Vagina (tissue), 2 donors: Measurements from ENCODE around the gene NBPF26. TPM values are rescaled to one million over a fixed set of nuclear protein-coding genes. Genes with fewer than 3 reads are reported as not detected.
"Not testable (repeated sequence)": the region's sequence is repeated elsewhere in the genome, so short reads cannot be mapped to it uniquely, and the experiment has no call there.

Experiments
- DNase-seq, 2 donors: peaks; one replicate each; pipeline ENCODE4 v3.0.0-alpha.2; 2017; ENCODE audit errors: extremely low spot score in 2 of 2
- H3K27ac ChIP-seq: fragments of 200-600 bp; sonication (generic); one replicate; pipeline ENCODE4 v1.5.1; 2019
- H3K27me3 ChIP-seq: fragments of 200-600 bp; sonication (generic); one replicate; pipeline ENCODE4 v1.5.1; 2019
- H3K36me3 ChIP-seq, 2 donors: fragments of 200-600 bp; sonication (generic); one replicate each; pipeline ENCODE4 v1.5.1; 2017 to 2019
- H3K4me1 ChIP-seq: fragments of 200-600 bp; sonication (generic); one replicate; pipeline ENCODE4 v1.5.1; 2019
- H3K4me3 ChIP-seq, 2 donors: fragments of 200-600 bp; sonication (generic); 1 replicate in 1 of 2; 2 replicates in 1 of 2; pipeline ENCODE4 v1.5.1; 2016 to 2019
- H3K9me3 ChIP-seq: fragments of 200-600 bp; sonication (generic); one replicate; pipeline ENCODE4 v1.5.1; 2019
- intact Hi-C: fragments of 100-400 bp; cut with DNase I; formaldehyde crosslinking; loops from one replicate; pipeline ENCODE4 v1.15.1; 2023
- total RNA-seq: library from RNA; depleted of rRNA; stranded (reverse); fragments of >200 nt; gene quantifications from one replicate; pipeline ENCODE4 v1.2.3, GENCODE V29; 2016
- TF ChIP-seq, protein P1 (sequence below), 3 experiments: fragments of 450-650 bp in 2 of 3; fragments of 200-600 bp in 1 of 3; sonication (generic) in 1 of 3; IDR thresholded peaks; one replicate each; pipeline ENCODE4 v1.5.1; 2017 to 2019; ENCODE audit warnings: antibody characterized with exemption in 3 of 3, mild to moderate bottlenecking in 2 of 3, moderate library complexity in 2 of 3

The NBPF26 gene
- total RNA-seq, 1 donor from 2014 or later, result 10.8 TPM

DNA sequence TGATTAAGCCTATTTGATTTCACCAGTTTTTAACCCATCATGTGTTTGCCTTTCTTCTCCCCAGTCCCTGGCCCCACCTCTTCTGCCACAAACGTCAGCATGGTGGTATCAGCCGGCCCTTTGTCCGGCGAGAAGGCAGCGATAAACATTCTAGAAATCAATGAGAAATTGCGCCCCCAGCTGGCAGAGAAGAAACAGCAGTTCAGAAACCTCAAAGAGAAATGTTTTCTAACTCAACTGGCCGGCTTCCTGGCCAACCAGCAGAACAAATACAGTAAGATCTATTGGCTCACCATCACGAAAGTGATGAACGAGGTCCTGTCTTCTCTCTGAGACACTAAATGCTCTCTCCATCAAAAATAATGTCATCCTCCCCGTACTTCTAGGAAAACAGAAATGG lies 88.1 kb downstream of the NBPF26 start:
- DNase-seq, intact Hi-C loops, H3K9me3 ChIP-seq: not testable (repeated sequence)

GRCh38 chr1:120825051-120825450 lies 101.3 kb downstream of the NBPF26 start:
- H3K4me3 ChIP-seq, H3K27me3 ChIP-seq, DNase-seq, H3K9me3 ChIP-seq, intact Hi-C loops, H3K4me1 ChIP-seq, H3K27ac ChIP-seq, H3K36me3 ChIP-seq: not testable (repeated sequence)

More for the DNA sequence above, 88.1 kb downstream of the NBPF26 start:
- H3K27me3 ChIP-seq, H3K4me1 ChIP-seq, H3K27ac ChIP-seq, H3K36me3 ChIP-seq, H3K4me3 ChIP-seq: not testable (repeated sequence)
- TF ChIP-seq, protein P1, sequence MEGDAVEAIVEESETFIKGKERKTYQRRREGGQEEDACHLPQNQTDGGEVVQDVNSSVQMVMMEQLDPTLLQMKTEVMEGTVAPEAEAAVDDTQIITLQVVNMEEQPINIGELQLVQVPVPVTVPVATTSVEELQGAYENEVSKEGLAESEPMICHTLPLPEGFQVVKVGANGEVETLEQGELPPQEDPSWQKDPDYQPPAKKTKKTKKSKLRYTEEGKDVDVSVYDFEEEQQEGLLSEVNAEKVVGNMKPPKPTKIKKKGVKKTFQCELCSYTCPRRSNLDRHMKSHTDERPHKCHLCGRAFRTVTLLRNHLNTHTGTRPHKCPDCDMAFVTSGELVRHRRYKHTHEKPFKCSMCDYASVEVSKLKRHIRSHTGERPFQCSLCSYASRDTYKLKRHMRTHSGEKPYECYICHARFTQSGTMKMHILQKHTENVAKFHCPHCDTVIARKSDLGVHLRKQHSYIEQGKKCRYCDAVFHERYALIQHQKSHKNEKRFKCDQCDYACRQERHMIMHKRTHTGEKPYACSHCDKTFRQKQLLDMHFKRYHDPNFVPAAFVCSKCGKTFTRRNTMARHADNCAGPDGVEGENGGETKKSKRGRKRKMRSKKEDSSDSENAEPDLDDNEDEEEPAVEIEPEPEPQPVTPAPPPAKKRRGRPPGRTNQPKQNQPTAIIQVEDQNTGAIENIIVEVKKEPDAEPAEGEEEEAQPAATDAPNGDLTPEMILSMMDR (IDR thresholded peaks at IDR 0.05), result peak in 1 of 3 experiments; percentile 35

DNA sequence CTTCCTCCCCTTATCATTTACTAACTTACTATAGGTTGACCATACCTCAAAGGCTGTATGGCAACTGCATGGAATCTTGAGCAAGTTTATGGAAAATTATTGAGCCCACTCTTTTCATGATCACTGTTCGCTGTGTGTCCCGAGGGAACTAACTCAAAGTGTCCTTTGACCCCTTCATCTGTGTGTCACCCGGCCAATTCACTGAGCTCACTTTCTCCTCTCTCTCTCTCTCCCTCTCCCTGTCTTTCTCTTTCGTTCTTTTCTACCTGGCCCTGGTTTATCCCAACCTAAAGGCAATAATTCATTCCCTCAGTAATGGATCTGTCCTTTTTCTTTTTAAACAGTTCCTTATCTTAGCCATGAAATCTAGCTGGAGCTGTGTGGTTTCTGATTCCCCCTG lies 102.9 kb downstream of the NBPF26 start:
- H3K36me3 ChIP-seq, intact Hi-C loops, H3K4me3 ChIP-seq, H3K9me3 ChIP-seq, H3K27ac ChIP-seq, DNase-seq, H3K4me1 ChIP-seq, H3K27me3 ChIP-seq: not testable (repeated sequence)

DNA sequence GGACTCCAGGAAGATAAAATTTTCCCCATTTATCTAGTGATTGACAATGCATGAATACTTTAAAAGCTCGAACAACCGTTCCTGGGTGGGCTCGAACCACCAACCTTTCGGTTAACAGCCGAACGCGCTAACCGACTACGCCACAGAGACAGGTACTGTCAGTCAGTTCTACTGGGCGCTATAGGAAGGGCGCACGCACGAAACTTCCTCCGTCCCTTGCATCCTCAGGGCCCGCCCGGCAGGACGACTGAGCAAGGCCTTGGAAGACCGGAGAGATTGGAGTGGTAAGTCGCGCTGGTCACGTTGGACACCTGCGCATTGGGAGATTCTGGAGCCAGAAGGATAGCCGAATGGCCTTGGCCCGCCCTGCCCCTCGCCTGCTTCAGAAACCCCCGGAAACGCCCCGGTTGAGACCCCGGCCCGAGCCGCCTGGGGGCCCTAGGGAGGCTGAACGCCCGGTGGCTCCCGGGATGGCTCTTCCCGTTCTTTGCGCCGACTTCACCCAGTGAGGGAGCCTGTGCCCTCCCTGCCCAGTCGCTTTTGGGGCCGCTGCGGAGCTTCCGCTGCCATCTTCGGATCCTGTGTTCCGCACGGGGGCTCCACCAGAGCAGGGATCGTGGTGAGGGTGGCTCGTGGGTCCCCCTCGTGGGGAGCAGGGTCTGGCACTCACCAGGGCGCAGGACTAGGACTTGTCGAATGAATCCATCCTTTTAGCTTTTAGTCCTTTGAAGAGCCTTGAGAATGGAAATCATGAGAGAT lies 120.6 kb downstream of the NBPF26 start:
- H3K36me3 ChIP-seq, DNase-seq, H3K9me3 ChIP-seq, intact Hi-C loops, H3K27me3 ChIP-seq, H3K4me1 ChIP-seq: not testable (repeated sequence)
- H3K4me3 ChIP-seq, result peak overlapping the region in 1 of 2 donors; percentile 51
- peak overlapping the region; percentile 85 for H3K27ac ChIP-seq

- peak overlapping the region in 1 of 2 donors; percentile 51 for H3K4me3 ChIP-seq
- DNase-seq, intact Hi-C loops, H3K27me3 ChIP-seq, H3K36me3 ChIP-seq, H3K9me3 ChIP-seq, H3K4me1 ChIP-seq: not testable (repeated sequence)
- peak overlapping the region; percentile 85 for H3K27ac ChIP-seq
These were observed 121.2 kb downstream of the NBPF26 start for GRCh38 chr1:120844945-120845330.

DNA sequence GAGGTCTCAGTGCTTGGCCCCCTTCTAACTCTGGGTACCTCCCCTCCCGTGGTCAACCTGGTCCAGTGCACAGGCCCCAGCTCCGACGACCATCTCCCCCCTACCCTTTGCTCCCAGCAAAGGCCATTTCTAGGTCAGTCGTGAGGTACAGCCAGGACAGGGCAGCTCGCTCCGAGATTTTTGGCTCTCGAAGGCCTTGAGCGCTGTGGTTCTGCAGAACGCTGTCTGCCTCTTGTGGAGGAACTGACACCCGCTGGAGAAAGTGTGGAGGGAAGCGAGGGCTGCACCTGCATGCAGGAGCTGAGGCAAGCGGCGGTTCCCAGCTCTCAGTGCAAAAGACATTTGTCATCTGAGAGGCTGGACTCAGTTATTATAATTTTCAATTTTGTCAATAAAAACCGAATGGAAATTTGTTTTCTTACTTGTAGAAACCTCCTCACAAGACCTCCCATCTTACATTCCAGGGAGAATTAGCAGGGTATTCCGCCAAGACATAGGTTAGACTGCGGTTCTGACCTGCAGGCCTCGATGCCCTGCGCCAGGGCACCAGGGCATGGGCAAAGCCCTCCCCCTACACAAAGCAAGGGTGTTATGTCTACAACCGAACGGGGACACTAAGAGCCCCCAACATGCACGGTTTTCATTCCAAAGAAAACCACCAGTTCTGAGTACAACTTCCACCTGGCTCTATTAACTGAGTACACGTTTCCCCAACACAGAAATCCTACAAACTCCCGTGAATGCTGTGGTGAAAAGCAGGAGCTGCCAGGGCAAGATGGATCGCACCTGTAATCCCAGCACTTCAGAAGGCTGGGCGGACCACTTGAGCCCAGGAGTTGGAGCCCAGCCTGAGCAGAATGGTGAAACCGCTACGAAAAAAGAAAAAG lies 125.9 kb downstream of the NBPF26 start:
- H3K27me3 ChIP-seq, H3K36me3 ChIP-seq, H3K9me3 ChIP-seq, DNase-seq, intact Hi-C loops, H3K4me1 ChIP-seq: not testable (repeated sequence)
- peak overlapping the region; percentile 86 for H3K27ac ChIP-seq
- H3K4me3 ChIP-seq, result peak overlapping the region in 1 of 2 donors; percentile 50

DNA sequence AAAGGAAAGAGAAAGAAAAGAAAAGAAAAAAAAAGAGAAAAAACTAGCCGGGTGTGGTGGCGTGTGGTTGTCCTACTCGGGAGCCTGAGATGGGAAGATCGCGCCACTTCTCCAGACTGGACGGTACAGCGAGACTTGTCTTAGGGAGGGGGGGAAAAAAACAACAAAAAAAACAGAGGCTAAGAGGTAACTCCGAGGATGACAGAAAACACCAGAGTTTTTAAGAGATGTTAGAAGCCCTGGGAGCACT lies 126.5 kb downstream of the NBPF26 start:
- H3K4me1 ChIP-seq, H3K36me3 ChIP-seq, H3K9me3 ChIP-seq, H3K27me3 ChIP-seq, intact Hi-C loops, DNase-seq: not testable (repeated sequence)
- Histone ChIP-seq H3K27ac (peak overlapping the region; percentile 86), H3K4me3 (peak overlapping the region in 1 of 2 donors; percentile 50)

DNA sequence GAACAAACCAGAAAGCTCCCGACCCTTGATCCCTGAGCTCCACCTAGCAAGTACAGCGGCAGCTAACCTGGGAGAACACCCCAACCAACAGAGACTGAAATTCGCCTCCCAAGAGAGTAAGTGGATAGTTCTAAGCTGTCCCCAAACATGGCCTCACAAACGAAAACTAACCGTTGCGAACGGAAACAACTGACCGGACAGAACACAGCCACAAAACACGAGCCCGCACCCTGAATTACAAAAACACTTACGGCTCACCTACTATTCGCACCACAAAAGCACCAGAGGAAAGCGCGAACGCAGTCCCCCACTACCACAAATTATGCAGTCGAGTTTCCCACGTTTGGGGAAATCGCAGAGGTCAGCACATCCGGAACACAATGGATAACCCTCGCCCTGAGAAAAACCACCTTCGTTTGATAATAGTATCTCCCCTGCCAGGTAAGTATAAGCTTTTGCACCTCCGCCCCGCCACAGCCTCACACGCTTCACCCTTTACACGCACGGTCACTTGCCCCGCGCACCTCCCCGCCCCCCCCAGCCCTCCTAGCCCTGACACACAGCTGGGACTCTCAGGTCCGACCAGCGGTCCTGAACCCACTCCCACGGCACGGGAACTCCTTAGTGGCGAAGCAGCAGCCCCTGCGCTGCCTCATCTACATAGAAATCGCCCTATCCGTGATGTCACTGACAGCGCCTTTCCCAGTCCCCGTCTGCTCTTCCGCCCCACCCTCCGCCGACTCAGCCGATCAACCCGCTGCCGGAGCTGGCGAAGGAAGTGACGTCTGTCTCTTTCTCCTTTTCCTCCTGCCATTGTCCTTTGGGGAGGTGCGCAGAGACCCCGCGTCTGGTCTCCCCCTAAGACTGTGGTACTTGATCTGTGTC lies 127.0 kb downstream of the NBPF26 start:
- intact Hi-C loops, result not testable (repeated sequence)

GRCh38 chr1:120858144-120858543 lies 134.4 kb downstream of the NBPF26 start:
- H3K36me3 ChIP-seq, H3K9me3 ChIP-seq, intact Hi-C loops, H3K4me1 ChIP-seq, H3K27ac ChIP-seq, H3K27me3 ChIP-seq, DNase-seq, H3K4me3 ChIP-seq: not testable (repeated sequence)

More for the DNA sequence above, 127.0 kb downstream of the NBPF26 start:
- not testable (repeated sequence) for H3K36me3 ChIP-seq, H3K9me3 ChIP-seq, H3K27me3 ChIP-seq, H3K4me1 ChIP-seq
- Histone ChIP-seq H3K27ac (peak overlapping the region; percentile 86), H3K4me3 (peak overlapping the region in 1 of 2 donors; percentile 50)
- DNase-seq, result peak in 1 of 2 donors; percentile 94

DNA sequence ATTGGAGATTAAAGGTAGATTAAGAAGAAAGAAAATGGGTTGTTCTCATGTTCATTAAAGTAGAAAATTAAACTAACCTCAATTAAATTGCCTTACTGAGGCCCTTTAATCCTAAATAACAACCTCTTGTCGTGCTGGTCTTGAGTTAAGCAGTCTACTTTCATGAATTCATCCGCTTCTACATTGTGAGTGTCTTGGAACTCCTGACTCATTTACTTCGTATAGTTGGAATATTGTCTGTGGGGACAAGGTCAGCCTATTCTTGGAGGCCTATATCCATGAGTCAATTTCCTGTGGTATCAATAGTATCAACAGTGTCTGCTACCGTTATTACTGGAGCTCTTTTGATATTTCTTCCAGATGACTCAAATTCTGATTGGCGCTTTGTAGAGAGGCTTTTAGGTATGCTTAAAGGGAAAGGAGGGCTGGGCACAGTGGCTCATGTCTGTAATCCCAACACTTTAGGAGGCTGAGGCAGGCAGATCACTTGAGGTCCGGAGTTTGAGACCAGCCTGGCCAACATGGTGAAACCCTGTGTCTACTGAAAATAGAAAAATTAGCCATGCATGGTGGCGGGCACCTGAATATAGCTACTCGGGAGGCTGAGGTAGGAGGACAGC lies 136.0 kb downstream of the NBPF26 start:
- H3K4me1 ChIP-seq, H3K27ac ChIP-seq, H3K27me3 ChIP-seq, H3K36me3 ChIP-seq, intact Hi-C loops, H3K9me3 ChIP-seq, H3K4me3 ChIP-seq, DNase-seq: not testable (repeated sequence)

- H3K4me3 ChIP-seq, DNase-seq, H3K27ac ChIP-seq, H3K4me1 ChIP-seq, intact Hi-C loops, H3K27me3 ChIP-seq, H3K9me3 ChIP-seq, H3K36me3 ChIP-seq: not testable (repeated sequence)
These were observed 154.5 kb downstream of the NBPF26 start for GRCh38 chr1:120878206-120878605.

DNA sequence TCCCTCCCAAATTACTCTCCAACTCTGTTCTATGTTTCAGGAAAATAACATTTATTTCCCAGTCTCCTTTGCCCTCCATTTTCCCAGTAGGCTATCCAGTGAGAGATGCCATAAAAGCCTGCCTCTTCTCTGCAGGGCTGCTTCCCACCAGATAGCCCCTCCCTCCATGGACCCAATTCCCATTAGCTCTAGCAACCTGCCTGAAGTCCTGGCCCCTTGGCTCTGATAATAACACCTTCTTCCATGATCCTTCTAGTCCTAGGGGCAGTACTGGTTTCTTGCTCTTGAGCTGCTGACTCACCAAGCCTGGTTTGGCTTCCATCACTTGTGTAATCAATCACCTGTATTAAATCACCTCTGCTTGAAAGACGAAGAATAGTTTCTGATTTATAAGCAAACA lies 156.3 kb downstream of the NBPF26 start:
- H3K4me3 ChIP-seq, H3K9me3 ChIP-seq, DNase-seq, H3K4me1 ChIP-seq, H3K27ac ChIP-seq, intact Hi-C loops, H3K27me3 ChIP-seq, H3K36me3 ChIP-seq: not testable (repeated sequence)
